ENCODE measurements around the gene TBC1D8. TPM values are rescaled to one million over a fixed set of nuclear protein-coding genes. Genes with fewer than 3 reads are reported as not detected.

TBC1D8 gene
- total and polyA plus RNA-seq, 2 of the 13 experiments (the other 11 are each of a cell fraction or from before 2014, with no cell fraction given), result 45.1 to 95.4 TPM

GRCh38 chr2:101120124-101120996, 30.8 kb downstream of the TBC1D8 start (continued):
- TF ChIP-seq ZNF431 (CRISPR knock-in tag; IDR thresholded peaks at IDR 0.05; ENCODE audit: borderline replicate concordance, low read depth) (peak; percentile 94; the same call in 1 of the 2 replicates), ETV6 (CRISPR knock-in tag; conservative IDR thresholded peaks at IDR 0.05) (no peak), SRF (IDR thresholded peaks at IDR 0.05; ENCODE audit: low read depth, low read length) (no peak), FOXJ3 (CRISPR knock-in tag; IDR thresholded peaks at IDR 0.05; ENCODE audit: borderline replicate concordance) (no peak; the same call in 1 of the 2 replicates), KLF16 (CRISPR knock-in tag; IDR thresholded peaks at IDR 0.05) (peak in 1 of 2 experiments; percentile 82; a peak in 2 of 4 replicates), ZNF589 (CRISPR knock-in tag; conservative IDR thresholded peaks at IDR 0.05) (no peak), E2F1 (CRISPR knock-in tag; IDR thresholded peaks at IDR 0.05) (no peak), ZNF552 (CRISPR knock-in tag; IDR thresholded peaks at IDR 0.05; ENCODE audit: borderline replicate concordance) (0 out of 2 replicates have a peak, but pooled peaks have one; percentile 61), ZSCAN12 (CRISPR knock-in tag; IDR thresholded peaks at IDR 0.05) (no peak), ZFAT (CRISPR knock-in tag; conservative IDR thresholded peaks at IDR 0.05) (no peak), RBAK (CRISPR knock-in tag; IDR thresholded peaks at IDR 0.05) (no peak), NR0B2 (CRISPR knock-in tag; IDR thresholded peaks at IDR 0.05) (no peak), ZEB1 (IDR thresholded peaks at IDR 0.05; ENCODE audit: insufficient replicate concordance, low read depth) (peak; percentile 64), RBFOX2 (IDR thresholded peaks at IDR 0.05; ENCODE audit: low read depth, low read length) (no peak), TOPORS (CRISPR knock-in tag; IDR thresholded peaks at IDR 0.05) (no peak), NFYB (CRISPR knock-in tag; IDR thresholded peaks at IDR 0.05) (no peak), SP1 (IDR thresholded peaks at IDR 0.05) (no peak), SP1 (CRISPR knock-in tag; IDR thresholded peaks at IDR 0.05) (no peak), BORCS8-MEF2B (CRISPR knock-in tag; IDR thresholded peaks at IDR 0.05) (no peak), MYC (CRISPR knock-in tag; IDR thresholded peaks at IDR 0.05; ENCODE audit: borderline replicate concordance) (peak; percentile 96), ZNF264 (CRISPR knock-in tag; IDR thresholded peaks at IDR 0.05) (0 out of 2 replicates have a peak, but pooled peaks have one; percentile 16), GTF2F1 (IDR thresholded peaks at IDR 0.05; ENCODE audit: low read length) (no peak), ZNF776 (CRISPR knock-in tag; IDR thresholded peaks at IDR 0.05) (no peak), FOXP1 (IDR thresholded peaks at IDR 0.05) (no peak), FOXP1 (CRISPR knock-in tag; IDR thresholded peaks at IDR 0.05) (peak; percentile 52; the same call in 1 of the 2 replicates), ZNF136 (CRISPR knock-in tag; IDR thresholded peaks at IDR 0.05; ENCODE audit: low read depth) (0 out of 2 replicates have a peak, but pooled peaks have one; percentile 68), MED13 (CRISPR knock-in tag; IDR thresholded peaks at IDR 0.05) (no peak), ZBTB10 (CRISPR knock-in tag; IDR thresholded peaks at IDR 0.05; ENCODE audit: borderline replicate concordance) (no peak), MEIS1 (CRISPR knock-in tag; IDR thresholded peaks at IDR 0.05; ENCODE audit: borderline replicate concordance) (peak; percentile 75)

Measured in HepG2 (cell line).